Measurements from ENCODE around the gene COLGALT1. TPM values are rescaled to one million over a fixed set of nuclear protein-coding genes. Genes with fewer than 3 reads are reported as not detected.

COLGALT1 gene
- total and polyA plus RNA-seq, 2 of the 8 experiments (the other 6 are each of a cell fraction or from before 2014, with no cell fraction given), result 44.7 to 58.1 TPM

DNA sequence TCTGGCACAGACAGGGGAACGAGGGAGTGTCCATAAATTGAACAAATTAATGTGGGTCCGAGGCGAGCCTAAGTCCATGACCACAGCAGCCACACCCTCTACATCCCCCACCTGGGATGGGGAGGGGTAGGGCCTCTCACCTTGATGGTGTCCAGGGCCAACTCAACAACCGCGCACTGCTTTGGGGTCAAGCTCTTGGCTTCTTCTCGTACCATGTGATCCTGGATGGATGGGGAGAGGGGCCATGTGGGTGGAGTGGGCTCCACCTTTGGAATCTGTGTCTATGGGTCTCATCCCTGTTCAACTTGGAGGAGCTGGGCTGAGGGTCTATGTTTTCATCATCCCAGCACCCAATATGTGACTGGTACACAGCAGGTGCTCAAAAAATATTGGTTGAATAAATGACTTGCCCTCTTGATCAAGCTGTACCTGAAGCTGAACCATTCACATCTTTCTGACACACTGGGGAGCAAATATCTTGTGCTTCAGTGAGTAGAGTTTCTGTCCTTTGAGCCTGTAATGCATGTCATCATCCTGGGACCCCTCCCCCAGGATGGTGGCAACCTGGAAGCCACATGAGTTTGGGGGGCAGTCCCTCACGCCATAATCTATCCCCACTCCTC, 62.9 kb downstream of the COLGALT1 start (continued):
- no peak for TF ChIP-seq SP1 (IDR thresholded peaks at IDR 0.05; ENCODE audit: low read depth, low read length)
- TF ChIP-seq SIX5 (IDR thresholded peaks at IDR 0.05; ENCODE audit: low read depth, low read length), result no peak
- no peak for TF ChIP-seq E2F6 (IDR thresholded peaks at IDR 0.05)
- no peak for TF ChIP-seq RFX5 (IDR thresholded peaks at IDR 0.05; ENCODE audit: borderline replicate concordance, low read depth, low read length)
